ENCODE data around the gene GP2. TPM values are rescaled to one million over a fixed set of nuclear protein-coding genes. Genes with fewer than 3 reads are reported as not detected.
"Not testable (repeated sequence)": the region's sequence is repeated elsewhere in the genome, so short reads cannot be mapped to it uniquely, and the experiment has no call there.

Gene GP2
- polyA plus RNA-seq, 2 of the 4 experiments (the other 2 are of a cell fraction): not detected

- Histone ChIP-seq H3K9me3 (no peaks in the 10 kb centered on the region; the same call in 2 of the 3 replicates), H3K4me2 (no peak overlapping the region), H3K27ac (no peak overlapping the region), H3K4me1 (no peaks in the 10 kb centered on the region), H3K4me3 (no peak overlapping the region)
- FAIRE-seq: no peak
- 0% methylated on average over 3 of the region's 4 CpGs for WGBS (ENCODE audit: missing lambda C conversion rate)
- CTCF ChIA-PET: interaction anchor here (0.7 kb wide), 1 partner anchor 63 kb away, joined by 3 read pairs; no protein-coding TSS in a partner anchor
- TF ChIP-seq JUN (IDR thresholded peaks at IDR 0.05) (no peak), MAX (IDR thresholded peaks at IDR 0.05) (no peak), JUNB (IDR thresholded peaks at IDR 0.05) (no peak), ZC3H11A (IDR thresholded peaks at IDR 0.05) (no peak), POLR2A (IDR thresholded peaks at IDR 0.05; ENCODE audit: low read length) (no peak), EHMT2 (IDR thresholded peaks at IDR 0.05; ENCODE audit: low read depth) (no peak), FOXS1 (CRISPR knock-in tag; IDR thresholded peaks at IDR 0.05) (no peak), POLR2AphosphoS2 (conservative IDR thresholded peaks at IDR 0.05; ENCODE audit: low read length) (no peak), NR3C1 (IDR thresholded peaks at IDR 0.05) (no peak), ZFP36 (IDR thresholded peaks at IDR 0.05; ENCODE audit: borderline replicate concordance, partially characterized antibody) (no peak), FOSB (CRISPR knock-in tag; IDR thresholded peaks at IDR 0.05) (no peak), EP300 (IDR thresholded peaks at IDR 0.05) (no peak), TP53 (CRISPR knock-in tag; IDR thresholded peaks at IDR 0.05) (no peak), MAFK (IDR thresholded peaks at IDR 0.05; ENCODE audit: partially characterized antibody) (no peak), PHF8 (IDR thresholded peaks at IDR 0.05; ENCODE audit: borderline replicate concordance, low read depth) (no peak), NFE2L2 (conservative IDR thresholded peaks at IDR 0.05; ENCODE audit: low read length) (no peak), ZNF302 (CRISPR knock-in tag; IDR thresholded peaks at IDR 0.05) (no peak)
- POLR2A ChIA-PET: no interaction called here
- no peak for ATAC-seq
- no peak for DNase-seq (ENCODE audit: low read depth in 1 of 2, low spot score in 1 of 2)
These were observed 4.6 kb downstream of the GP2 start for GRCh38 chr16:20322696-20323095.

- Histone ChIP-seq H3K4me1 (no peaks in the 10 kb centered on the region), H3K4me2 (no peak overlapping the region), H3K9me3 (no peaks in the 10 kb centered on the region; the same call in 2 of the 3 replicates), H3K4me3 (no peak overlapping the region), H3K27ac (no peak overlapping the region)
- no peak for ATAC-seq
- 0% methylated on average over 1 of the region's 1 CpG for WGBS (ENCODE audit: missing lambda C conversion rate)
- FAIRE-seq: no peak
- POLR2A ChIA-PET: no interaction called here
- CTCF ChIA-PET: no interaction called here
- TF ChIP-seq PBX3 (IDR thresholded peaks at IDR 0.05) (no peak), MAZ (IDR thresholded peaks at IDR 0.05; ENCODE audit: borderline replicate concordance, low read depth, low read length) (no peak), EHF (CRISPR knock-in tag; IDR thresholded peaks at IDR 0.05) (no peak), REST (IDR thresholded peaks at IDR 0.05) (no peak), RAD21 (conservative IDR thresholded peaks at IDR 0.05 in 1 of 2, IDR thresholded peaks at IDR 0.05 in 1 of 2) (no peak), RARB (CRISPR knock-in tag; IDR thresholded peaks at IDR 0.05) (no peak), HES2 (IDR thresholded peaks at IDR 0.05) (no peak), ESRRA (IDR thresholded peaks at IDR 0.05; ENCODE audit: borderline replicate concordance, low read length) (no peak), EP300 (IDR thresholded peaks at IDR 0.05) (no peak), TFCP2L1 (CRISPR knock-in tag; IDR thresholded peaks at IDR 0.05) (no peak), ZC3H11A (IDR thresholded peaks at IDR 0.05) (no peak)
- DNase-seq (ENCODE audit: low read depth in 1 of 2, low spot score in 1 of 2): no peak
These were observed 5.6 kb downstream of the GP2 start for GRCh38 chr16:20321671-20322070.

GRCh38 chr16:20321051-20321450, 6.3 kb downstream of the GP2 start:
- 0% methylated on average over 2 of the region's 2 CpGs for WGBS (ENCODE audit: missing lambda C conversion rate)
- H3K4me3 ChIP-seq; H3K4me1 ChIP-seq; H3K9me3 ChIP-seq; ATAC-seq; DNase-seq (ENCODE audit: low read depth in 1 of 2, low spot score in 1 of 2); FAIRE-seq; H3K4me2 ChIP-seq; H3K27ac ChIP-seq; POLR2A ChIA-PET: not testable (repeated sequence)
- CTCF ChIA-PET: interaction anchor here (1.4 kb wide), 1 partner anchor 64 kb away, joined by 6 read pairs; no protein-coding TSS in a partner anchor

All from A549 (cell line).